CD4-positive, alpha-beta memory T cell (primary cell): ENCODE data around the gene ZNF268. TPM values are rescaled to one million over a fixed set of nuclear protein-coding genes. Genes with fewer than 3 reads are reported as not detected.
"Not testable (repeated sequence)": the region's sequence is repeated elsewhere in the genome, so short reads cannot be mapped to it uniquely, and the experiment has no call there.

Experiments used
- CTCF ChIA-PET: fragments of 350-600 bp; sonication (Branson Sonifier 250); formaldehyde crosslinking; loops from one replicate; lab custom pipeline; 2021; ENCODE audit warnings: inconsistent platforms; ENCODE audit not compliant: partially characterized antibody; lab: Charles Lee
- POLR2A ChIA-PET: fragments of 350-600 bp; sonication (Branson Sonifier 250); formaldehyde crosslinking; loops from one replicate; lab custom pipeline; 2021; ENCODE audit not compliant: partially characterized antibody; lab: Charles Lee
- DNase-seq, 5 donors: peaks; one replicate each; pipeline versions ENCODE4 v3.0.0 to v3.0.0-alpha.2; 2020 to 2022; ENCODE audit warnings: mixed read lengths in 1 of 5
- H3K27ac ChIP-seq: one replicate; pipeline ENCODE4 v1.7.0; 2013; ENCODE audit warnings: low read depth, low read length
- H3K27me3 ChIP-seq: 2 replicates; pipeline ENCODE4 v1.7.0; 2013; ENCODE audit warnings: mild to moderate bottlenecking, low read length, moderate library complexity; ENCODE audit not compliant: insufficient read depth
- H3K36me3 ChIP-seq: 2 replicates; pipeline ENCODE4 v1.7.0; 2013; ENCODE audit warnings: mild to moderate bottlenecking, low read length, moderate library complexity; ENCODE audit not compliant: insufficient read depth
- H3K4me1 ChIP-seq: 2 replicates; pipeline ENCODE4 v1.7.0; 2013; ENCODE audit warnings: mild to moderate bottlenecking, low read length, moderate library complexity; ENCODE audit not compliant: insufficient read depth
- H3K4me3 ChIP-seq, 2 donors: one replicate each; pipeline ENCODE4 v1.7.0; 2013; ENCODE audit warnings: low read length in 2 of 2, mild to moderate bottlenecking in 1 of 2
- H3K9me3 ChIP-seq, 2 donors: one replicate each; pipeline ENCODE4 v1.7.0; 2013; ENCODE audit warnings: low read length in 2 of 2, control low read depth in 1 of 2; ENCODE audit not compliant: control insufficient read depth in 1 of 2
- H3K27ac Mint-ChIP-seq, 7 donors: one replicate each; pipeline ENCODE4 v1.8.0; 2020 to 2021; ENCODE audit warnings: mixed read lengths in 7 of 7, mild to moderate bottlenecking in 6 of 7, inconsistent platforms in 3 of 7, moderate library complexity in 3 of 7
- H3K27me3 Mint-ChIP-seq, 2 donors: one replicate each; pipeline ENCODE4 v1.8.0; 2020 to 2021; ENCODE audit warnings: mixed read lengths in 2 of 2
- H3K36me3 Mint-ChIP-seq, 2 donors: one replicate each; pipeline ENCODE4 v1.8.0; 2020 to 2021; ENCODE audit warnings: mixed read lengths in 2 of 2, inconsistent platforms in 1 of 2, mild to moderate bottlenecking in 1 of 2
- H3K4me1 Mint-ChIP-seq, 4 donors: one replicate each; pipeline ENCODE4 v1.8.0; 2020 to 2021; ENCODE audit warnings: mixed read lengths in 4 of 4, mild to moderate bottlenecking in 1 of 4
- H3K4me3 Mint-ChIP-seq, 8 donors: one replicate each; pipeline ENCODE4 v1.8.0; 2020 to 2021; ENCODE audit warnings: mixed read lengths in 8 of 8, mild to moderate bottlenecking in 7 of 8, moderate library complexity in 6 of 8, inconsistent platforms in 3 of 8
- H3K9me3 Mint-ChIP-seq, 8 donors: one replicate each; pipeline ENCODE4 v1.8.0; 2020 to 2021; ENCODE audit warnings: mixed read lengths in 8 of 8, mild to moderate bottlenecking in 5 of 8, inconsistent platforms in 3 of 8, moderate library complexity in 1 of 8
- intact Hi-C: fragments of 100-400 bp; cut with micrococcal nuclease; formaldehyde crosslinking; loops from one replicate; pipeline ENCODE4 v1.15.1; 2023
- polyA plus RNA-seq, 2 donors: library from polyadenylated mRNA; unstranded; fragments of 300-500 nt; fragmentation: Illumina TruSeq; gene quantifications; one replicate each; pipeline ENCODE4 v1.2.3, GENCODE V29; 2021
- total RNA-seq, 2 experiments: library from RNA; stranded (reverse); gene quantifications; one replicate each; pipeline ENCODE4 v1.2.3, GENCODE V29; 2021

Gene ZNF268
- total and polyA plus RNA-seq, 4 experiments from 2014 or later: 18.5 to 39.6 (median 27.2) TPM

- no peaks in the 10 kb centered on the region for H3K4me1 Mint-ChIP-seq
- H3K27me3 Mint-ChIP-seq: peaks cover 0 to under 1% of the 10 kb centered on the region in 2 donors
- H3K9me3 ChIP-seq: peaks cover 0 to 5% of the 10 kb centered on the region in 2 donors
- peak in 1 of 5 donors; percentile 36 for DNase-seq
- CTCF ChIA-PET: no interaction called here
- peaks cover 0 to 26% (median 18%) of the 10 kb centered on the region in 8 donors for H3K9me3 Mint-ChIP-seq
- no peak within 1 kb of the TSS for H3K27ac Mint-ChIP-seq
- no peaks in the 10 kb centered on the region for H3K36me3 ChIP-seq
- POLR2A ChIA-PET: no interaction called here
- no peaks in the 10 kb centered on the region for H3K36me3 Mint-ChIP-seq
- no peak within 1 kb of the TSS for H3K4me3 ChIP-seq
- no peaks in the 10 kb centered on the region for H3K27me3 ChIP-seq
- H3K4me1 ChIP-seq: no peaks in the 10 kb centered on the region
- H3K4me3 Mint-ChIP-seq: no peak within 1 kb of the TSS
- intact Hi-C loops: no loop called here
- no peak within 1 kb of the TSS for H3K27ac ChIP-seq
These were observed 54.3 kb downstream of the ZNF268 start, which contains the start of gene ANHX for GRCh38 chr12:133235401-133236112. Gene ANHX, minus strand, starts transcription at chr12:133235877. Its CDS starts 1,521 bp downstream, at chr12:133234356.

GRCh38 chr12:133236144-133236543, 54.8 kb downstream of the ZNF268 start:
- Mint-ChIP-seq H3K9me3 (peaks cover 0 to 29% (median 18%) of the 10 kb centered on the region in 8 donors), H3K27me3 (peaks cover 4 to 5% of the 10 kb centered on the region in 2 donors), H3K4me1 (no peaks in the 10 kb centered on the region), H3K27ac (no peak overlapping the region), H3K4me3 (no peak overlapping the region), H3K36me3 (no peaks in the 10 kb centered on the region)
- Histone ChIP-seq H3K27me3 (no peaks in the 10 kb centered on the region), H3K27ac (no peak overlapping the region), H3K9me3 (peaks cover 0 to 5% of the 10 kb centered on the region in 2 donors), H3K36me3 (no peaks in the 10 kb centered on the region), H3K4me3 (no peak overlapping the region), H3K4me1 (no peaks in the 10 kb centered on the region)
- DNase-seq: peak in 1 of 5 donors; percentile 24
- ChIA-PET CTCF (no interaction called here), POLR2A (no interaction called here)
- intact Hi-C loops: no loop called here

DNA sequence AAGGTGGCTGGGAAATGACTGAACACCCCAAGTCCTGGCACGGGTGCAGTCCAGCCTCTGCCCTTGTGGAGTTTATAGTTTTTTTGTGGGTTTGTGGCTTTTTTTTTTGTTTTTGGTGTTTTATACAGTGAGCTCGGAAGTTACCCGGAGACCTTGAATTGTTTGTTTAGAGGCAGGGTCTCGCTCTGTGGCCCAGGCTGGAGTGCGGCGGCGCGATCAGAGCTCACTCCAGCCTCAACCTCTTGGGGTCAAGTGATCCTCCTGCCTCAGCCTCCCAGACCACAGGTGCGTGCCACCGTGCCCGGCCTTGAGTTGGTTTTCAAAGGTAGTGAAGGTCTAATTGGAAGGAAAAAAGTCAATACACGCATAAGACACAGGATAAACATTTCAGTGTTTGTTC, 55.3 kb downstream of the ZNF268 start:
- no peaks in the 10 kb centered on the region for H3K27me3 ChIP-seq
- no peak overlapping the region for H3K27ac ChIP-seq
- Mint-ChIP-seq H3K27me3 (peaks cover 4 to 5% of the 10 kb centered on the region in 2 donors), H3K27ac (no peak overlapping the region), H3K9me3 (peaks cover 0 to 33% (median 19%) of the 10 kb centered on the region in 8 donors), H3K4me1 (no peaks in the 10 kb centered on the region), H3K4me3 (no peak overlapping the region), H3K36me3 (no peaks in the 10 kb centered on the region)
- DNase-seq: no peak
- H3K36me3 ChIP-seq: no peaks in the 10 kb centered on the region
- ChIA-PET CTCF (no interaction called here), POLR2A (no interaction called here)
- H3K4me1 ChIP-seq: no peaks in the 10 kb centered on the region
- peaks cover 0 to 5% of the 10 kb centered on the region in 2 donors for H3K9me3 ChIP-seq
- no peak overlapping the region for H3K4me3 ChIP-seq
- intact Hi-C loops: no loop called here

DNA sequence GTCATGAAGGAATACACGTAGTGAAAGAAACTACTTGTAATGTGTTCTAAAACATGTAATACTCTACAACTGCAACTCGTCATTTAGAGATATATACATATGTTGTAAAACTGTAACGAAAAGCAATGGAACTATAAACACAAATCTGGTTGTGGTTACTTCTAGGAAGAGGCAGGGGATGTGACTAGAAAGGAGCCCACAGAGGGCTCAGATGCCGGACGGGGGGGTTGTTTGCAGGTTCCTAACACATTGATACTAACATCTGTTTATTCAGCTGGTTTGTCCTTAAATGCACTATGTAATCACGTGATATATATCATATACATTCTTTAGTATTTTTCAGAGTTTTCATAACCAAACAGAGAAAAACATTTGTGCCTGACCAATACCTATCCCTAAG, 70.4 kb downstream of the ZNF268 start:
- DNase-seq: no peak
- peaks cover 2 to 3% of the 10 kb centered on the region in 2 donors for H3K27me3 Mint-ChIP-seq
- Histone ChIP-seq H3K27me3 (no peaks in the 10 kb centered on the region), H3K27ac (no peak overlapping the region), H3K36me3 (no peaks in the 10 kb centered on the region), H3K9me3 (no peaks in the 10 kb centered on the region), H3K4me1 (no peaks in the 10 kb centered on the region), H3K4me3 (no peak overlapping the region)
- ChIA-PET CTCF (no interaction called here), POLR2A (no interaction called here)
- no peaks in the 10 kb centered on the region for H3K36me3 Mint-ChIP-seq
- H3K27ac Mint-ChIP-seq: no peak overlapping the region
- H3K4me1 Mint-ChIP-seq: no peaks in the 10 kb centered on the region
- H3K9me3 Mint-ChIP-seq: peaks cover 6 to 46% (median 36%) of the 10 kb centered on the region in 8 donors
- intact Hi-C loops: no loop called here
- no peak overlapping the region for H3K4me3 Mint-ChIP-seq

DNA sequence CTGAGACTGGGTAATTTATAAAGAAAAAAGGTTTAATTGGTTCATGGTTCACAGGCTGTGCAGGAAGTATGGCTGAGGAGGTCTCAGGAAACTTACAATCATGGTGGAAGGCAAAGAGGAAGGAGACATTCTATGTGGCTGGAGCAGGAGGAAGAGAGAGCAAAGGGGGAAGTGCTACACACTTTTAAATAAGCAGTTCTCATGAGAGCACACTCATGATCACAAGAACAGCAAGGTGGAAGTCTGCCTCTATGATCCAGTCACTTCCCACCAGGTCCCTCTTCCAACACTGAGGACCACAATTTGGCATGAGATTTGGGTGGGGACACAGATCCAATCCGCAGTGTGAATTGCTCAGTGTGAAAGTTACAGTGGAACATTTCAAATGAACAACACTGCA, 74.5 kb downstream of the ZNF268 start:
- H3K4me3 Mint-ChIP-seq, H3K36me3 Mint-ChIP-seq, POLR2A ChIA-PET, intact Hi-C loops, H3K36me3 ChIP-seq, H3K9me3 ChIP-seq, H3K27ac Mint-ChIP-seq, H3K27me3 ChIP-seq, H3K27ac ChIP-seq, H3K27me3 Mint-ChIP-seq, H3K4me3 ChIP-seq, H3K4me1 Mint-ChIP-seq, H3K4me1 ChIP-seq, DNase-seq, CTCF ChIA-PET: not testable (repeated sequence)
- peaks cover 5 to 30% (median 22%) of the 10 kb centered on the region in 8 donors for H3K9me3 Mint-ChIP-seq

DNA sequence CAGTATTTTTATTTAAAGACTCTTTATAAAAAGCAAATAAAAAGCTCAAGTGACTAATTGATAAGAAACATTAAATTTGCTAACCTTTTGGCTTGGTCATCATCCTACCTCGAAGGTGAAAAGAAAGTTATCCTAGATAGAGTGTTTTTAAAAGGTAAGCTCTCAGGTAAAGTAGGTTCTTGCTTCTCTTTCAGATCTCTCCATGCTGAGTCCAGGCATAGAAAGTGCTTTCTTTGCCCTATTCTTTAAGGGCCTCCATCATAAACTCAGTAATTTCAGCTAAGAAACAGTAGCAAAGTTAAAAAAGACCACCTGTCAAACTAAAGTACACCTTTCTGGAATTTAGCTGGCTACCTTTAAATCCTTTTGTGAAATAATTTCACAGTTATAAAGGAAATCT, 75.0 kb downstream of the ZNF268 start:
- intact Hi-C loops: no loop called here
- POLR2A ChIA-PET: no interaction called here
- no peak overlapping the region for H3K4me3 Mint-ChIP-seq

DNA sequence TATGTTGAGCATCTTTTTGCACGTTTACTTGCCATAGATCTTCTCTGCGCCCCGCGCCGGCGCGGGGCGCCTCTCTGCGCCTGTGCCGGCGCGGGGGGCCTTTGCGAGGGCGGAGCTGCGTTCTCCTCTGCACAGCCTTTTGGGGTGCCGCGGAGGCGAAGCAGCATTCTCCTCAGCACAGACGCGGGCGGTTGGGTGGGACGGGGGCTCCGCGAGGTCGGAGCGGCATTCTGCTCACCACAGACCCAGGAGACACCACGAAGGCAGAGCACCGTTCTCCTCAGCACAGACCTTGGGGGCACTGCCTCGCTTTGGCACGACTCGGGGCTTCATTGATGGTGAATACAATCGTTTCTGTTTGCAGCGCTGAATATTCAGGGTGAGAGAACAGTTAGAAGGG, 82.9 kb downstream of the ZNF268 start:
- Mint-ChIP-seq H3K27me3 (no peaks in the 10 kb centered on the region), H3K4me1 (no peaks in the 10 kb centered on the region), H3K9me3 (peaks cover 0 to 7% (median 0%) of the 10 kb centered on the region in 8 donors), H3K27ac (no peak overlapping the region), H3K36me3 (no peaks in the 10 kb centered on the region), H3K4me3 (no peak overlapping the region)
- intact Hi-C loops: no loop called here
- DNase-seq: peak in 1 of 5 donors; percentile 4
- H3K4me1 ChIP-seq: no peaks in the 10 kb centered on the region
- H3K36me3 ChIP-seq: no peaks in the 10 kb centered on the region
- H3K27ac ChIP-seq: no peak overlapping the region
- no peak overlapping the region for H3K4me3 ChIP-seq
- H3K9me3 ChIP-seq: no peaks in the 10 kb centered on the region
- ChIA-PET POLR2A (no interaction called here), CTCF (no interaction called here)
- no peaks in the 10 kb centered on the region for H3K27me3 ChIP-seq

More for the DNA sequence above, 75.0 kb downstream of the ZNF268 start:
- H3K27ac Mint-ChIP-seq: peak overlapping the region in 1 of 7 donors; percentile 43
- no peak for DNase-seq
- no peak overlapping the region for H3K27ac ChIP-seq
- no peaks in the 10 kb centered on the region for H3K4me1 ChIP-seq
- H3K4me1 Mint-ChIP-seq: no peaks in the 10 kb centered on the region
- H3K27me3 ChIP-seq: no peaks in the 10 kb centered on the region
- CTCF ChIA-PET: no interaction called here
- H3K36me3 ChIP-seq: no peaks in the 10 kb centered on the region
- no peaks in the 10 kb centered on the region for H3K36me3 Mint-ChIP-seq
- peaks cover 5 to 28% (median 19%) of the 10 kb centered on the region in 8 donors for H3K9me3 Mint-ChIP-seq
- H3K4me3 ChIP-seq: no peak overlapping the region
- peaks cover 2 to 3% of the 10 kb centered on the region in 2 donors for H3K27me3 Mint-ChIP-seq
- H3K9me3 ChIP-seq: no peaks in the 10 kb centered on the region
